Neuron (in vitro differentiated cells): Measurements from ENCODE around the gene DPY30.

ENCODE experiments used
- H2AFZ ChIP-seq: one replicate; pipeline ENCODE4 v1.6.1; 2013; ENCODE audit warnings: low read depth, mild to moderate bottlenecking, inconsistent platforms, low read length, moderate library complexity
- H3K27me3 ChIP-seq: one replicate; pipeline ENCODE4 v1.6.1; 2013; ENCODE audit warnings: low read length; ENCODE audit not compliant: insufficient read depth
- H3K36me3 ChIP-seq: one replicate; pipeline ENCODE4 v1.6.1; 2013; ENCODE audit warnings: low read length; ENCODE audit not compliant: insufficient read depth
- H3K4me1 ChIP-seq: one replicate; pipeline ENCODE4 v1.6.1; 2013; ENCODE audit warnings: low read length; ENCODE audit not compliant: insufficient read depth
- H3K4me3 ChIP-seq: 2 replicates; pipeline ENCODE4 v1.5.1; 2013; ENCODE audit warnings: mild to moderate bottlenecking, low read length, moderate library complexity
- H3K9me3 ChIP-seq: one replicate; pipeline ENCODE4 v1.6.1; 2013; ENCODE audit warnings: low read length

Gene DPY30

DNA sequence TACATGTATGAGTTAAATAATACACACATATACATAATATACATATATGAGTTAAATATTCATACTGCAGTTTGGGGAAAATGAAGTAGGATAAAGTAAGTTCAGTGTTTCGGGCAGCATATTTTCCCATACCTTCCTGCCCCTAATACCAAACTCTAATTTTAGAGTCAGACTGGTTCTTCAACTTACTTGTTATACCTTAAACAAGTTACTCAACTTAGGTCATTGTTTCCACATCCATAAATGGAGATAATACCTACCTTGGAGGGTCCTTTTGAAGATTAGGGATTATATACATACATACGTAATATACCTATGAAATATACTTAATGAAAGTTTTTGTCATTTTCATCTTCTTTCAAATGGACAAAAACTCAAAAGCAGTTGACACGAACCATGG lies 37.2 kb downstream of the DPY30 start:
- H2AFZ ChIP-seq = no peak overlapping the region

GRCh38 chr2:31999438-31999837 lies 40.2 kb downstream of the DPY30 start:
- no peaks in the 10 kb centered on the region for H3K4me1 ChIP-seq
- H2AFZ ChIP-seq = no peak overlapping the region
- H3K4me3 ChIP-seq = no peak overlapping the region
- no peaks in the 10 kb centered on the region for H3K36me3 ChIP-seq
- H3K9me3 ChIP-seq = peaks cover 4% of the 10 kb centered on the region
- H3K27me3 ChIP-seq = no peaks in the 10 kb centered on the region

More for the DNA sequence above, 37.2 kb downstream of the DPY30 start:
- H3K4me3 ChIP-seq = no peak overlapping the region
- H3K4me1 ChIP-seq = peaks cover under 1% of the 10 kb centered on the region
- H3K27me3 ChIP-seq = no peaks in the 10 kb centered on the region
- peaks cover 2% of the 10 kb centered on the region for H3K9me3 ChIP-seq
- peaks cover 3% of the 10 kb centered on the region for H3K36me3 ChIP-seq

- Histone ChIP-seq H3K4me1 (no peaks in the 10 kb centered on the region), H3K27me3 (no peaks in the 10 kb centered on the region), H2AFZ (no peak overlapping the region), H3K36me3 (no peaks in the 10 kb centered on the region), H3K9me3 (peaks cover 4% of the 10 kb centered on the region), H3K4me3 (no peak overlapping the region)
These were observed 40.7 kb downstream of the DPY30 start for GRCh38 chr2:31998731-31999383.

GRCh38 chr2:31997653-31998052 lies 42.0 kb downstream of the DPY30 start:
- H3K9me3 ChIP-seq = peaks cover 4% of the 10 kb centered on the region
- no peaks in the 10 kb centered on the region for H3K36me3 ChIP-seq
- no peaks in the 10 kb centered on the region for H3K4me1 ChIP-seq
- H2AFZ ChIP-seq = no peak overlapping the region
- no peaks in the 10 kb centered on the region for H3K27me3 ChIP-seq
- H3K4me3 ChIP-seq = no peak overlapping the region

GRCh38 chr2:31996571-31997150 lies 42.9 kb downstream of the DPY30 start:
- no peaks in the 10 kb centered on the region for H3K27me3 ChIP-seq
- no peak overlapping the region for H2AFZ ChIP-seq
- H3K4me3 ChIP-seq = no peak overlapping the region
- no peaks in the 10 kb centered on the region for H3K36me3 ChIP-seq
- H3K4me1 ChIP-seq = no peaks in the 10 kb centered on the region
- H3K9me3 ChIP-seq = peaks cover 4% of the 10 kb centered on the region

GRCh38 chr2:31992934-31993333 lies 46.7 kb downstream of the DPY30 start:
- no peaks in the 10 kb centered on the region for H3K4me1 ChIP-seq
- peaks cover 2% of the 10 kb centered on the region for H3K9me3 ChIP-seq
- no peaks in the 10 kb centered on the region for H3K27me3 ChIP-seq
- no peak overlapping the region for H2AFZ ChIP-seq
- H3K4me3 ChIP-seq = no peak overlapping the region
- H3K36me3 ChIP-seq = peaks cover 2% of the 10 kb centered on the region

GRCh38 chr2:31992025-31992579 lies 47.5 kb downstream of the DPY30 start:
- H2AFZ ChIP-seq = no peak overlapping the region
- no peak overlapping the region for H3K4me3 ChIP-seq
- peaks cover 2% of the 10 kb centered on the region for H3K9me3 ChIP-seq
- no peaks in the 10 kb centered on the region for H3K27me3 ChIP-seq
- H3K4me1 ChIP-seq = no peaks in the 10 kb centered on the region
- H3K36me3 ChIP-seq = peaks cover 2% of the 10 kb centered on the region

- no peak overlapping the region for H2AFZ ChIP-seq
- peaks cover 2% of the 10 kb centered on the region for H3K36me3 ChIP-seq
- H3K4me3 ChIP-seq = no peak overlapping the region
- no peaks in the 10 kb centered on the region for H3K27me3 ChIP-seq
- no peaks in the 10 kb centered on the region for H3K4me1 ChIP-seq
- H3K9me3 ChIP-seq = no peaks in the 10 kb centered on the region
These were observed 49.7 kb downstream of the DPY30 start for GRCh38 chr2:31989946-31990345.

GRCh38 chr2:31987454-31988220 lies 52.0 kb downstream of the DPY30 start:
- Histone ChIP-seq H3K36me3 (peaks cover 6% of the 10 kb centered on the region), H3K4me1 (no peaks in the 10 kb centered on the region), H3K27me3 (no peaks in the 10 kb centered on the region), H3K4me3 (no peak overlapping the region), H3K9me3 (peaks cover 1% of the 10 kb centered on the region), H2AFZ (no peak overlapping the region)

DNA sequence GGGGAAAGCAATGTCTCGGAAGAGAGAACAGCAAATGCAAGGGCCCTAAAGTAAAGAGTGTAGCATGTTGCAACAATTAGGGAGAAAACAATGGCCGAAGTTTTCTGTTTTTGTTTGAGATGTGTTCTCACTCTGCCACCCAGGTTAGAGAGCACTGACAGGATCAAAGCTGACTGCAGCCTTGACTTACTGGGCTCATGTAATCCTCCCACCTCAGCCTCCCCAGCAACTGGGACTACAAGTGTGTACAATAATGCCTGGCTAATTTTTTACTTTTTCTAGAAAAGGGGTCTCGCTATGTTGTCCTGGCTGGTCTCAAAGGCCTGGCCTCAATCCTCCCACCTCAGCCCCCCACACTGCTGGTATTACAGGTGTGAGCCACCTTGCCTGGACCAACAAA lies 52.7 kb downstream of the DPY30 start:
- Histone ChIP-seq H2AFZ (no peak overlapping the region), H3K27me3 (no peaks in the 10 kb centered on the region), H3K9me3 (peaks cover 1% of the 10 kb centered on the region), H3K4me1 (no peaks in the 10 kb centered on the region), H3K4me3 (no peak overlapping the region), H3K36me3 (peaks cover 6% of the 10 kb centered on the region)

- peaks cover 6% of the 10 kb centered on the region for H3K36me3 ChIP-seq
- no peak overlapping the region for H2AFZ ChIP-seq
- H3K4me3 ChIP-seq = no peak overlapping the region
- no peaks in the 10 kb centered on the region for H3K4me1 ChIP-seq
- peaks cover 1% of the 10 kb centered on the region for H3K9me3 ChIP-seq
- no peaks in the 10 kb centered on the region for H3K27me3 ChIP-seq
These were observed 55.7 kb downstream of the DPY30 start for GRCh38 chr2:31983762-31984467.

GRCh38 chr2:31980674-31981356 lies 58.8 kb downstream of the DPY30 start:
- Histone ChIP-seq H3K9me3 (peaks cover 3% of the 10 kb centered on the region), H3K36me3 (peaks cover 4% of the 10 kb centered on the region), H3K27me3 (no peaks in the 10 kb centered on the region), H2AFZ (no peak overlapping the region), H3K4me3 (no peak overlapping the region), H3K4me1 (no peaks in the 10 kb centered on the region)
